ENCODE results near the gene NT5C2. TPM values are rescaled to one million over a fixed set of nuclear protein-coding genes. Genes with fewer than 3 reads are reported as not detected.

The NT5C2 gene
- total RNA-seq, 1 donor from 2014 or later: 41.0 TPM

DNA sequence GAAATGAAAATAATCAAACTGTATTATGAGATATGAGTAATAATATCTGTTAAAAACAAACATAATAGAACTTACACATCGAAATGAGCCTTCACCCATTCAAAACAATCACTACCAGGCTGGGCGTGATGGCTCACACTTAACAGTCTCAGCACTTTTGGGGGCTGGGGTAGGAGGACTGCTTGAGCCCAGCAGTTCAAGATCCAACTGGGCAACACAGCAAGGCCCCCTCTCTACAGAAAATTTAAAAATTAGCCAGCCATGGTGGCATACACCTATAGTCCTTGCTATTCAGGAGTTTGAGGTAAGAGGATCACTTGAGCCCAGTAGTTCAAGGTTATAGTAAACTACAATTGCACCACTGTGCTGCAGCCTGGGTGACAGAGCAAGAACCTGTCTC lies 75.8 kb downstream of the NT5C2 start:
- DNase-seq (ENCODE audit: low read depth): no peak
- H3K4me3 ChIP-seq (ENCODE audit: low read depth, low read length): no peak overlapping the region
- TF ChIP-seq, protein P1, sequence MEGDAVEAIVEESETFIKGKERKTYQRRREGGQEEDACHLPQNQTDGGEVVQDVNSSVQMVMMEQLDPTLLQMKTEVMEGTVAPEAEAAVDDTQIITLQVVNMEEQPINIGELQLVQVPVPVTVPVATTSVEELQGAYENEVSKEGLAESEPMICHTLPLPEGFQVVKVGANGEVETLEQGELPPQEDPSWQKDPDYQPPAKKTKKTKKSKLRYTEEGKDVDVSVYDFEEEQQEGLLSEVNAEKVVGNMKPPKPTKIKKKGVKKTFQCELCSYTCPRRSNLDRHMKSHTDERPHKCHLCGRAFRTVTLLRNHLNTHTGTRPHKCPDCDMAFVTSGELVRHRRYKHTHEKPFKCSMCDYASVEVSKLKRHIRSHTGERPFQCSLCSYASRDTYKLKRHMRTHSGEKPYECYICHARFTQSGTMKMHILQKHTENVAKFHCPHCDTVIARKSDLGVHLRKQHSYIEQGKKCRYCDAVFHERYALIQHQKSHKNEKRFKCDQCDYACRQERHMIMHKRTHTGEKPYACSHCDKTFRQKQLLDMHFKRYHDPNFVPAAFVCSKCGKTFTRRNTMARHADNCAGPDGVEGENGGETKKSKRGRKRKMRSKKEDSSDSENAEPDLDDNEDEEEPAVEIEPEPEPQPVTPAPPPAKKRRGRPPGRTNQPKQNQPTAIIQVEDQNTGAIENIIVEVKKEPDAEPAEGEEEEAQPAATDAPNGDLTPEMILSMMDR (conservative IDR thresholded peaks at IDR 0.05; ENCODE audit: low read depth, low read length): no peak

DNA sequence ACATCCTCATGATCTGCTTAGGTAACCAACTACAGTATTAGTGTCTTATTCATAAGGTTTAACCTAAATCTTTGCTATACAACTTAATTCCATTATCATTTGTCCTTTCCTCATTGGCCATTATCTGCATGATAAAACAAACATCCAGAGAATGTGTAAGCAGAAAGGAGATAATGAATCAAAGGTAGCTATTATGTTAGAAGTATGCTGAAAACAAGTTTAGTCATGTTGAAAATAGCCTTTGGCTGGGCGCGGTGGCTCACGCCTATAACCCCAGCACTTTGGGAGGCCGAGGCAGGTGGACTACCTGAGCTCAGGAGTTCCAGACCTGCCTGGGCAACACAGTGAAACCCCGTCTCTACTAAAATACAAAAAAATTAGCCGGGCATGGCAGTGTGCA lies 78.2 kb downstream of the NT5C2 start:
- TF ChIP-seq, protein P1 (conservative IDR thresholded peaks at IDR 0.05; ENCODE audit: low read depth, low read length): no peak
- no peak for DNase-seq (ENCODE audit: low read depth)
- H3K4me3 ChIP-seq (ENCODE audit: low read depth, low read length): no peak overlapping the region

DNA sequence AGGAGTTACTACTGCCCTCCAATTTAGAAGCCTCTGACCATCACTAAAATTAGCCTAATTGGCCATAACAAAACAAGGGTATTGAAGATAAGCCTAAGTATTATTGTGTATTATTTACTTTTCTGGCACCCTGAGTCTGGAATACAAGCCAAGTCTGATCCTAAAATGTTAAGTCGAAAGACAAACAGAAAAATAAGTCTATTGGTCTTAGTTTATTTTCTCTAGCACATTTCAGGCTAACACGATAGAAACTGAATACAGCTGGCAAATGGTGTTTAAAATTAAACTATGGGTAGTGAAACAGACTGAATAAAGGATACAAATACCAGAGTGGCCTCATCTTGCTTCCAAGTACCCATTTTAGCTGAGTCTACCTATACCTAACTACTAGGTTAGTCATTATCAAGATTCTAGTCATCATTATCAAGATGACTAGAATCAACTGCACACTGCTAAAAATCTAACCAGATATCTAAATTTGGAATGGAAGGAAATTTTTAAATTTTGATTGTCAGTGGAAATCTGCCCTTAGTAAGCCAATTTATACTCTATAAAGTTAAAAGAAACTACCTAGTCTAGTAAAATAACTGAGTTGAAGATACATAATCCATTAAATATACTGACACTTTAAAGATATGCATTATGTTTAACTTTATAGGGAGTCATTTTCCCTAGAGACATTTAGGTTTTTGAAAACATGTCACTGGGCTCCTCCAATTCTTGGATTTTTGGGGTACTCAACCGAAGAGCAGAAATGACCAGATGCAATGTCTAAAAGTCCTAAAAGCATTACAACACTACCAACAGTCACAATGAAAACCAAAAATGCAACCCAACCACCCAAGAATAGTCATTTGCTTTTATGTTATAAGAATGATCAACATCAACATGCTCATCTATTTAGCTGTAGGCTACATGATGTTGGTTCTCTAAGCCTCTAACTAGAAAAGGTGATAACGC lies 80.9 kb downstream of the NT5C2 start:
- TF ChIP-seq, protein P1 (conservative IDR thresholded peaks at IDR 0.05; ENCODE audit: low read depth, low read length): no peak
- no peak overlapping the region for H3K4me3 ChIP-seq (ENCODE audit: low read depth, low read length)
- DNase-seq (ENCODE audit: low read depth): no peak

DNA sequence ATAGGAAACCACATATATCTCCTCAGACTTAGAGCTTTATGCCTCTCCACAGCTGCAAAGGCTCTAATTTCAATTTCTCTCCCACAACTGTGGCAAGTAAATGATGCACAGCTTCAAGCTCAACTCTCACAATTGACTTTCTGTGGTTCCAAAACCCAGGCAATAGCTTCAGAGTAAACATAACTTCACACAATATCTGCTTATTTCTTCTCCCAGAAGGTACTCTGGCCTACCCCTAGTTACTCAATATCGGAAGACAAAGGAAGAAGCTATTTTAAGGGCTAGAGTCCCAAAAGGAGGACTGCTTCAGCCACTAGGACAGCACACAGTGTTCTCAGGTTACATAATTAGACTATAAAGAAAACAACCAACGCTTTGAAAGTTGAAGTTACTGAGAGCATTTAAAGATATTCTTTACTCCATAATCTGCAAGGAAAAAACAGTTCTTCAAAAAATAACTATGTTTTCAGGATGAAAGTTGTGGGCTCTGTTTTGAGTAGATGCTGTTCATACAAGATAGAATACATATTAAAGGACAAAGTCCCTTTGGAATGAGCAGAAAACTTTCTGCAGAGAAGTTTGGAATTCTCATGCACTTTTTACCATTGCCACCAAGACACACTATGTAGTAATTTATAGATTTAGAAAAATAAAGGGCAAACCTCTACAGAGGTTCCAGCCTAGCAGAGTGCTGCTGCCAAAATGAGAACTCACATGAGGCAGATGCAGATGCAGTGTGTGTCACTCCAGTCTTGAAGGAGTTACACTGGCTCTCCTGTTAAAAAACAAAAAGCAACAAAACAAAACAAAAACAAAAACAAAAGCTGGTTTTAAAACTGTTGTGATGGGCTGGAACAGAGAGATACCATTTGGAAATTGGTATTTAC lies 81.8 kb downstream of the NT5C2 start:
- H3K4me3 ChIP-seq (ENCODE audit: low read depth, low read length): no peak overlapping the region
- TF ChIP-seq, protein P1 (conservative IDR thresholded peaks at IDR 0.05; ENCODE audit: low read depth, low read length): no peak
- no peak for DNase-seq (ENCODE audit: low read depth)

DNA sequence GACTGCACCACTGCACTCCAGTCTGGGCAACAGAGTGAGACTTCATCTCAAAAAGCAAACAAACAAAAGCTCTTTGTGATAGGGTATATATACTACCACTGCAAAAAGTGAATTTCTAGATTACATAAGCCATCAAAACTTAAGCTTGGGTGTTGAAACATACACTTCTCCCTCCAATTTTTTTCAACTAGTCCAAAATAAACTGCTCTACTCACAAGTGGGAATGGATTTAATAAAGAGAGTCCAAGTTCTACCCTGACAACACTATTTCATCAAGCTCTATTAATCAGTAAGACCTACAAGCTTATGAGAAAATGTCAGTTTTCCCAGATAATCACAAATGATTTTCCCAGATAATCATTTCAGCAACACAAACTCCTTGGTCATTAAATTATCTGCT lies 82.7 kb downstream of the NT5C2 start:
- H3K4me3 ChIP-seq (ENCODE audit: low read depth, low read length): no peak overlapping the region
- no peak for DNase-seq (ENCODE audit: low read depth)
- TF ChIP-seq, protein P1 (conservative IDR thresholded peaks at IDR 0.05; ENCODE audit: low read depth, low read length): no peak

DNA sequence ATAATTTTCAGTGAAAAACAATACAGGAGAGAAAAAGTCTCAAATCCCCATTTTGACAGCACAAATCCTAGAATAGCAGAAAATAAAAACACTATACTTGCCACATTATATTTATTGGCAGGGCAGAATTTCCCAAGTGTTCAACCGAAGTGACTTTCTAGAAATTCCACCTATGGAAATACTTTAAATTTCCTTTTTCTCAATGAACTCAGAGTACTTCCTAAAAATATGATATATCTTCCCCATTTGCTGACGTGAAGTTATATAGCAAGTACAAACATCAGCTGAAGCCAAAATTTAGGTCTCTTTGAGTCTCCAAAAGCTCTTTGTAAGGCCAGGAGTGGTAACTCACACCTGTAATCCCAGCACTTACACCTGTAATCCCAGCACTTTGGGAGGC lies 83.3 kb downstream of the NT5C2 start:
- H3K4me3 ChIP-seq (ENCODE audit: low read depth, low read length): no peak overlapping the region
- no peak for DNase-seq (ENCODE audit: low read depth)
- TF ChIP-seq, protein P1 (conservative IDR thresholded peaks at IDR 0.05; ENCODE audit: low read depth, low read length): no peak
